GM21360 (cell line): ENCODE measurements around the gene FBXW2.

Experiments used
- ATAC-seq: cut with Tn5 transposase; IDR thresholded peaks from one replicate; pipeline ENCODE4 v1.9.1; 2021; ENCODE audit warnings: mild to moderate bottlenecking, moderate library complexity; ENCODE audit not compliant: unreplicated experiment

Gene FBXW2

GRCh38 chr9:120715389-120715924 is 77.8 kb downstream of the FBXW2 start:
- ATAC-seq = no peak

GRCh38 chr9:120714846-120715388 is 78.3 kb downstream of the FBXW2 start:
- peak; percentile 22 for ATAC-seq

- peak; percentile 91 for ATAC-seq
Measured at GRCh38 chr9:120714088-120714845, 78.9 kb downstream of the FBXW2 start, which contains the start of gene MEGF9. Gene MEGF9, minus strand, starts transcription at chr9:120714470. Its CDS starts 112 bp downstream, at chr9:120714358.

GRCh38 chr9:120713257-120714087 is 79.7 kb downstream of the FBXW2 start:
- no peak for ATAC-seq

- ATAC-seq = no peak
Measured at GRCh38 chr9:120712539-120713031, 80.6 kb downstream of the FBXW2 start.

GRCh38 chr9:120711841-120712538 is 81.2 kb downstream of the FBXW2 start:
- ATAC-seq = no peak

GRCh38 chr9:120711354-120711753 is 81.9 kb downstream of the FBXW2 start:
- no peak for ATAC-seq

GRCh38 chr9:120710110-120710981 is 82.9 kb downstream of the FBXW2 start:
- ATAC-seq = no peak

- ATAC-seq = no peak
Measured at GRCh38 chr9:120708526-120709224, 84.5 kb downstream of the FBXW2 start.

- ATAC-seq = no peak
Measured at GRCh38 chr9:120707170-120707569, 86.0 kb downstream of the FBXW2 start.
